Uterus (tissue), 2 donors: Measurements from ENCODE around the gene MAZ.

Experiments used
- CTCF ChIP-seq, 4 experiments: fragments of 200-600 bp in 2 of 4; fragments of 450-650 bp in 2 of 4; sonication (generic) in 2 of 4; IDR thresholded peaks; one replicate each; pipeline ENCODE4 v1.5.1; 2016 to 2019; ENCODE audit warnings: antibody characterized with exemption in 4 of 4, mild to moderate bottlenecking in 2 of 4, moderate library complexity in 1 of 4
- POLR2A ChIP-seq, 2 donors: fragments of 450-650 bp; IDR thresholded peaks; one replicate each; pipeline ENCODE4 v1.6.1; 2016; ENCODE audit warnings: antibody characterized with exemption in 2 of 2, mild to moderate bottlenecking in 1 of 2, moderate library complexity in 1 of 2

- TF ChIP-seq CTCF (IDR thresholded peaks at IDR 0.05), result peak; percentile 85 to 91 (median 88)
- peak; percentile 73 to 74 for TF ChIP-seq POLR2A (IDR thresholded peaks at IDR 0.05)
Observed at GRCh38 chr16:29815793-29816693, 9.7 kb downstream of the MAZ start, which contains the start of gene PAGR1.
